NK-92 treated with Interleukin-12 subunit alpha and Interleukin-12 subunit beta, amount 100 ng/mL, for 24 hours (cell line): Measurements from ENCODE around the gene KNDC1.

ENCODE experiments used
- DNase-seq: peaks from one replicate; lab custom pipeline; 2025; lab: John Stamatoyannopoulos, UW

Gene KNDC1

GRCh38 chr10:133191651-133192050, 31.6 kb downstream of the KNDC1 start:
- no peak for DNase-seq

GRCh38 chr10:133194151-133194550, 34.1 kb downstream of the KNDC1 start:
- no peak for DNase-seq

DNA sequence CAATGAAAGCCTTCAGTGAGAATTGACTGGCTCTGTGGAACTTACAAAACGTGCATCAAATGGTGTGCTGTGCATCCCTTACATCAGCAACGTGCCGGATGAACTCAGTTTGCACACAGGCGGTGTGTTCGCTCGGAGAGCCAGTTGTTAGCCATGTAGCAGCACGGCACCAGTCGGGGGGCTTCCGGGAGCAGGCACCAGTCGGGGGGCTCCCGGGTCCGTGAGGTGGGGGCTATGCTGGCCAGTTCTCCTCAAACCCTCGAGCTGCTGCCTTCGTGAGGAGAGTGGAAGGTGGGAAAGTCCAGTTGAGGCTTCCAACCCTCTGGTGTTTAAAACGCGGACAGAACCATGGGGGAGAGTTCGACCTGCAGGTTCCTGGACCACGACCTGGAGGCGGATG, 35.1 kb downstream of the KNDC1 start:
- no peak for DNase-seq

DNA sequence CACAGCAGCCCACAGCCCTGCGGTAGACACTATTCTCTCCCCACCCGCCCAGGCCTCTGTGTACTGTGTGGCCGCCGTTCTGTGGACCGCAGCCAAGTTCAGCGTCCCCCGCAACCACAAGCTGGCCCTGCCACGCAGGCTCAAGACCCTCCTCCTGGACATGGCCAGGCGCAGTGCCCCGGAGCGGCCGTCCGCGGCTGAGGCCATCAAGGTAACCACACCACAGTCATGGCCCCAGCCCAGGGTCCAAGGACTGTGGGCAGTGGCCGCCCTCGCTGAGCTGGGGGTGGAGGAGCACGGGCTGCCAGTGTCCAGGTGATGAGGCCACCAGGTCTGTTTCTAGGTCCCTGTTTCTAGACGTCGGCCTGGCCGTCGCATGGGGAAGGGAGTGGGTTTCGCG, 35.6 kb downstream of the KNDC1 start:
- no peak for DNase-seq

GRCh38 chr10:133196221-133196915, 36.3 kb downstream of the KNDC1 start:
- DNase-seq = no peak

- no peak for DNase-seq
Observed at GRCh38 chr10:133196936-133197758, 37.1 kb downstream of the KNDC1 start.

DNA sequence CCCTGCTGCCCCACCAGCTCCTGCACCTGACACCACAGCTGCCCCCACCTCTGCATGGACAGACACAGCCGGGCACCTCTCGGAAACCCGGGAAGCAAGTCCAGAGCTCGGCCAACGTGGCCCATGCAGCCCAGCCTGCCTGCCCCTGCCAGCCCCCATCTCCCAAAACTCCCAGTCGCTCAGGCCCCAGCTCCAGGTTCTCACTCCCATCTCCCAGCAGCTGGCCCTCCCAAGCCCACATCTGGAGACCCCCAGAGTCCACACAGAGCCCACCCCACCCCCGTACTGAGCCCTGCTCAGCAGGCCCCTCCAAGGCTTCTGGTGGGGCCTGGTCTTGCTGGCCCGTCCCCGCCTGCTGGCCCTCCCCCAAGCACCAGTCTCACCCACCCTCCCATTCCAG, 37.8 kb downstream of the KNDC1 start:
- DNase-seq = no peak

GRCh38 chr10:133198206-133198605, 38.2 kb downstream of the KNDC1 start:
- no peak for DNase-seq

DNA sequence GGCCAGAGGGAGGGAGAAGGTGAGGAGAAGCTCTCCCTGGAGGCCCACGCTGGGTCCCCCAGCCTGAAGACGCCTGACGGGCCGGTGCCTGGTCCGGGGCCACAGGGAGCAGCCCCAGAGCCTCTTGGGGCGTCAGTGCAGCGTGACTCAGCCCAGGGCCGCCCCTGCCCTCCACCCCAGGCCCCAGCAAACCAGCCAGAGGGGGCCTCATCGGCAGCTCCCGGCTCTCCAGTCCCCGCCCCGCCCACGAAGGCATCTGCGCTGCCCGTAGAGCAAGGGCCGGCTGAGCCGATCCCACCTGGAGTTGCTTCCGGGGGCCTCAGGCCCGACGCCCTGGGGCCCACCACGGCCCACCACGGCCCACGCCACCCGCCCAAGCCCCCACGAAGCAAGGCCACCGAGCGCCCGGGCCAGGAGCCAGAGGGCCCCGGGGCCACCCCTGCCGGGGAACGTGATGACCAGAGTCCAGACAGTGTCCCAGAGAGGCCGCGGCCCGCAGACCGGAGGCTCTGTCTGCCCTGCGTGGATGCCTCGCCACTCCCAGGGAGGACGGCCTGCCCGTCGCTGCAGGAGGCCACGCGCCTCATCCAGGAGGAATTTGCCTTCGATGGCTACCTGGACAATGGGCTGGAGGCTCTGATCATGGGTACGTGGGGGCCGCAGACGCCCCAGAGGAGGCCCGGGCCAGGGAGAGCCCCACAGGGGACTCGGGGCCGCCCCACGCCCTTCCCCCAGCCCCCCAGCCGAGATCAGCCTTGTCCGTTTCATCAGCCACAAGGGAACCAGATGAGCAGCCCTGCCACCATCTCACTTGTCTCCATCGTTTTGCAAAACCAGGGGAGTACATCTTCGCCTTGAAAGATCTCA, 38.8 kb downstream of the KNDC1 start:
- DNase-seq = no peak

DNA sequence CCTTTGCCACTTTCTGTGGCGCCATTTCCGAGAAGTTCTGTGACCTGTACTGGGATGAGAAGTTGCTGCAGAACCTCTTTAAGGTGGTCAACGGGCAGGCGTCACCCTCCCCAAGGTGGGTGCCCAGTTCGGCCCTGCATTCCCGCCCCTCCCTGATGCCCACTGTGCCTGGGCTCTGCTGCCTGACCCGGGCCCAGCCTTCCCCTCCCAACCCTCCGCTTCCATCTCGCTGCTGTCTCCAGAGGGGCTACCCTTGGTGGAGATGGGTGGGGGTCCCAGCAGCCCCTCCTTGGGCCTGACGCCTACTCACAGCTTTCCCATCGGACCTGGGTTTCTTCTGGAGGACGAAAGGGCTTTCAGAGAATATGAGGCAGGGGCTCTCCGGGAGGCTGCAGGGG, 39.5 kb downstream of the KNDC1 start:
- no peak for DNase-seq

DNA sequence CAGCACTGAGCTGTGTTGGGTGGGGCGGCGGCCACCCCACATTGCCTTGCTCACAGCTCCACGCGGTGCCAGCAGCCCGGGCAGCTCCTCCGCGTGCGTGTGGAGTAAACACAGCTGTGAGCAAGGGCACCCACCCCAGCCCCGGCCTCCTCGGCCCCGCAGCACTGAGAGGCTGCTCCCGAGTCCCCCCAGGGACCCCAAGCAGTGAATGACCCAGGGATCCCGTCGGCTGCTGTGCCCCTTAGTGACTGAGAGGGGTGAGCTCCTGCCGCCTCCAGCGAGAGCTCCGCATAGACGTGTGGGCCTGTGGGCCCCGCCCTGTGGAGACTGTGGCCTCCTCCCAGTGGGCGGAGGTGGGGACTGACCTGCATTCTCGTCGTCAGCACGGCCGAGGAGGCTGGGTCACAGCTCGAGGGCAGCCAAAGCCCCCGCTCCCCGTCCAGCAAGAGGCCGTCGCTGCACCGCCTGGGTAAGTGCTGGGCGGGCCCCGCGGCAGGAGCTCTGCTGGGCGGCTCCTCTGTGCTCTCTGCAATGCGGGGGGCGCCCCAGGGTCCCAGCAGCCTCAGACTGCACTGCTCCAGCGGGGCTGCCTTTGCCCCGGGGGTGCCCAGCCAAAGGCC, 40.1 kb downstream of the KNDC1 start:
- DNase-seq = no peak

DNA sequence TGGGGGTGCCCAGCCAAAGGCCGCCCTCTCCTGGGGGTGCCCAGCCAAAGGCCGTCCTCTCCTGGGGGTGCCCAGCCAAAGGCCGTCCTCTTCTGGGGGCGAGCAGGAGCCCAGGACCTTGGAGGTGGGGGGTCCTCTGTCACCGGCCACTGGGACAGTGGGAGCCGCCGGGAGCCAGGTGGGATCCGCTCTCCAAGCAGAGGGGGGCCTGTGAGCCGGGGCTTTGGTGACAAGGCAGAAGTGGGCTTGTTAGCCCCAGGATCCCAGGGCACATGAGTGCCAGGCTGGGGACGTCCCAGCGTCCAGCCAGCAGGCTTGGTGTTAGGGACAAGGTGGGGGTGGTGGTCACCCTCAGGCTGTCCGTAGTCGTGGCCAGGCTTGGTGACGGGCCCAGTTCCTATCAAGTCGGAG, 40.6 kb downstream of the KNDC1 start:
- no peak for DNase-seq

DNA sequence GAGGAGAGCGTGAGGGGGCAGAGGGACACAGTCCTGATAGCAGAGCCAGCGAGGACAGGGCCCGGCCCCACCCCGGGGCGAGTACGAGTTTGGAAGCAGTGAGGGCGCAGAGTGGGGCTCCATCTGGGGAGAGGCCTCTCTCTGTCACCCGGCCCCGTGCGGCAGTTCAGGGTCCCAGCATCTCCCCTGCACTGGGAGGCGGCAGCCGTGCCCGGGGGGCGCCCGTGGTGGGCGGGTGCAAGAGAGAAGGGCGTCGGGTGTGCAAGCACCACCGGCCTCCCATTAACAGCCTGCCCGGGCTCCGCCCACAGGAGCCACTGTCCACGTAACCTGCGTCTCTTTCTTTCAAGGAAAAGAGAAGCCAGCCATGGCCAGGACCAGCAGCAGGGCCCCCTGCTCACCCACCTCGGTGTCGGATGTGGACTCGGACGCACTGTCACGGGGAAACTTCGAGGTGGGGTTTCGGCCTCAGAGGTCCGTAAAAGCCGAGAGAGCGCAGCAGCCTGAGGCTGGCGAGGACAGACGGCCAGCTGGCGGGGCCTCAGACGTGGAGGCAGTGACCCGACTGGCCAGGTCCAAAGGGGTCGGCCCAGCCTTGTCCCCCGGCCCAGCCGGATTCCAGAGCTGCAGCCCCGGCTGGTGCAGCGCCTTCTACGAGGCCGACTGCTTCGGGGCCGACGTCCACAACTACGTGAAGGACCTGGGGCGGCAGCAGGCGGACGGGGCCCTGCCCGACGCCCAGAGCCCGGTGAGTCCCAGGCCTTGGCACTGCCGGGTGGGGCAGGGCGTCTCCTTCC, 41.3 kb downstream of the KNDC1 start:
- no peak for DNase-seq

- no peak for DNase-seq
Observed at GRCh38 chr10:133201948-133202725, 42.1 kb downstream of the KNDC1 start.

DNA sequence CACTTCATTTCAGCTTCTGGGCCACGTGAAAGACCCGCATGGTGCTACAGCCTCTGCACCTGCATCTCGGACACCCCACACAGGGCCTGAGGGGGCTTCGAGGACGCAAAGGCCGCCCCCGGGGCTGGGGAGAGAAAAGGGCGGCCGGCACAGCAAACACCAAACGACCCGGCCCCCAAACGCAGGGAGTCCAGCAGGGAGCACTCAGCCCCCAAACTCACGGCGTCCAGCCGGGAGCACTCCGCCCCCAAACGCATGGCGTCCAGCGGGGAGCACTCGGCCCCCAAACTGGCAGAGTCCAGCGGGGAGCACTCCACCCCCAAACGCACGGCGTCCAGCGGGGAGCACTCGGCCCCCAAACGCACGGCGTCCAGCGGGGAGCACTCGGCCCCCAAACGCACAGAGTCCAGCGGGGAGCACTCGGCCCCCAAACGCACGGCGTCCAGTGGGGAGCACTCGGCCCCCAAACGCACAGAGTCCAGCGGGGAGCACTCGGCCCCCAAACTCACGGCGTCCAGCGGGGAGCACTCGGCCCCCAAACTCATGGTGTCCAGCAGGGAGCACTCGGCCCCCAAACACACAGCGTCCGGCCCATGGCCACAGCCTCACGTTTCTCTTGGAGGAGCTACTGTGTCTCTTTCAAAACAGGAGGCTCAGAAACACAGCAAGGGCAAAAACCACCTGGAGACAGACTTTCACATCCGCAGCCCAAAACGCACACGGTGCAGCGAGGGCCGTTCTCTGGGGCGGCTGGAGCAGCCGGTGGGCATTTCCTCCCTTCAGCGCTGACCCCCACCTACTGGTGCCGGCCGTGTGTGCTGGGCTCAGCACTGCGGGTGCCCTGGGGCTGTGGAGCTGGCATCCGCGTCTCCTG, 43.0 kb downstream of the KNDC1 start:
- DNase-seq = no peak

GRCh38 chr10:133203652-133204195, 43.7 kb downstream of the KNDC1 start:
- DNase-seq = no peak

DNA sequence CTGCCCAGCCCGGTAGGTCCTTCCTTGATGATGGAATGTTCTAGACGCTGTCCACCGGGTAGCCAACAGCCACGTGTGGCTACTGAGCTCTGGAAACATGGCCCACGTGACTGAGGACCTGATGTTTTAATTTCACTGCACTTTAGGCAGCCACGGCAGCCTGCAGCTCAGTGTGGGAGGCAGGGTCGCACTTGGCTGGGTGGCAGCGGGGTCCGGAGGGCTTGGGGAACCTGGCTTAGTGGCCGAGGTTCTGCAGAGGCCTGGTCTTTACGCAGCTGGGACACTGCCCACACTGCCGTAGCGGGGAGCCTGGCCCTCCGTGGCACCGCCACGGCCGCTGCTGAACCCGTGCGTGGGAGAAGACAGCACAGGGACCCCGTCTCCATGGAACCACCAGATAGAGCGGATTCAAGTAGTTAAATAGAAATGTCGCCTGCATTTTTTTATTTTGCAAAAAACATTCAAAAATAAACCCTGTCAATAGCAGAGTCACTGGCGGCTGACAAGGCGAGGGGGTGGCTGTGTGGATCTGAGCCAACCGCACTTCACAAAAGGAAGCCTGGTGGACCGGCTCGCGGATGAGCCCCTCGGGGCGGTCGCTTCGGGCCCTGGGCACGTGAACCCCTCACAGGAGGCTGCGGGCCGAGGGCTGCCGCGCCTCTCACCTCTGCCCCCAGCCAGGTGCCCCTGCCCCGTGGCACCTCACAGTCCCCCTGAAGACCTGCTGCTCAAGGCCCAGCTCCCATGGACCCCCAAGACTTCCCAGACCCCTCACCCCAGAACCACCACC, 44.4 kb downstream of the KNDC1 start:
- no peak for DNase-seq

- no peak for DNase-seq
Observed at GRCh38 chr10:133205146-133205545, 45.1 kb downstream of the KNDC1 start.
